IPS-NIHi7 (cell line): ENCODE measurements around the gene NPHP4.

ENCODE experiments used
- DNase-seq: peaks from one replicate; pipeline ENCODE4 v3.0.0; 2012; ENCODE audit warnings: mixed read lengths; ENCODE audit errors: extremely low spot score

Gene NPHP4

DNA sequence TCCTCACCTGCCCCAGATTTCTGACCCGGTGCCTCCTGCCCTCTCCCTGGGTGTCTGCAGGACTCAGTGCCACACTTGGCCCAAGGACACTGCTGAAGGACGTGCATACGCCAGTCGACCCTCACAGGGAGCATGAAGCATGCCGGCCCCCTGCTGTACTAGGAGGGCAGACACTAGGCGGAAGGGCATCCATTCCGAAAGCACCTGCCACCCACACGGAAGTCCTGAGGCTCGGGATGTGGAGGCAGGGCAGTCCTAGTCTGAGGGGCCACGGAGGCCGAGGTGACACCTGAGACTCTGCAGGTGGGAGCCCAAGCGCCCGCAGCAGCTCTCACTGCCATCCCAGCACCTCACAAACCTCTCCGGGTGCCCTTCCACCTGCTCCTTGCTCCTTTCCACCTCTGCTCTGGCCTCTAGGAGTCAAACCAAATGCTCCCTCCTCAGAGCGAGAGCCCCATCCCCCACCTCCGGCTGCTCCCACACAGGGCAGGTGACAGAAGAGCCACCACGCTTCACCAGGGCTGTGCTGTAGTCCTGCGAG, 2.4 kb downstream of the NPHP4 start:
- DNase-seq = no peak

DNA sequence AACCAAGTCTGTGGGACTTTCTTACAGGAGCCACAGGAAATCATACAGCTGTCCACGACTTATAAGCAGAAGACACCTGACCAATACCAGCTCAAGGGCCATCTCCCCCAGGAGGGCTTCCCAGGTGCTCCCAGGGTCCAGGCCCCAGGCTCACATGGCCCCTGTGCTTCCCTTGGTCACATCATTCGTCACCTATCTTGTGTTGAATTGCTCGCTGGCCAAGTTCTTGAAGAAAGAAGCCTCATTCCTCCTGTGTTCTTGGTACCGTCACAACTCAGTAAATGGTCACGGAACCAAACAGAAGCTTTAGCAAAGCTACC, 3.0 kb downstream of the NPHP4 start:
- no peak for DNase-seq

- DNase-seq = no peak
Measured at GRCh38 chr1:5988596-5989285, 3.5 kb downstream of the NPHP4 start.

DNA sequence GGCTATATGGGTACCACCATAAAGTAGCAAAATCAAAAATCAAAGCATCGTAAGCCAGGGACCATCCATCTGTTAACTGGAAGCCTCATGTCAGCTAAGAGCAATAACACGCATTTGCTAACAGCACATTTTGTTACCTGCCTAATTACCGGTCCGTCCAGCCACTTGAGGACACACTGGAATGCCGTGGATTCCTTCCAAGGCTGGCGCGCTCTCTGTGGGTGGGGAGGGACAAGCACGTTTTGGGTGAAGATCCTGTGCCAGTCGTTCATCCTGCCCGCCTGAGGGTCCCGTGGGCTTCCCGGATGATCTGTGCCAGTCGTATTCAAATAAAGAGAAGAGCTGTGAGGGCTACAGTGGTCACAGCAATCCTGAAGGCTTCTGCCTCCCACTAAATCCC, 6.2 kb downstream of the NPHP4 start:
- no peak for DNase-seq

GRCh38 chr1:5985250-5985649, 7.0 kb downstream of the NPHP4 start:
- no peak for DNase-seq

DNA sequence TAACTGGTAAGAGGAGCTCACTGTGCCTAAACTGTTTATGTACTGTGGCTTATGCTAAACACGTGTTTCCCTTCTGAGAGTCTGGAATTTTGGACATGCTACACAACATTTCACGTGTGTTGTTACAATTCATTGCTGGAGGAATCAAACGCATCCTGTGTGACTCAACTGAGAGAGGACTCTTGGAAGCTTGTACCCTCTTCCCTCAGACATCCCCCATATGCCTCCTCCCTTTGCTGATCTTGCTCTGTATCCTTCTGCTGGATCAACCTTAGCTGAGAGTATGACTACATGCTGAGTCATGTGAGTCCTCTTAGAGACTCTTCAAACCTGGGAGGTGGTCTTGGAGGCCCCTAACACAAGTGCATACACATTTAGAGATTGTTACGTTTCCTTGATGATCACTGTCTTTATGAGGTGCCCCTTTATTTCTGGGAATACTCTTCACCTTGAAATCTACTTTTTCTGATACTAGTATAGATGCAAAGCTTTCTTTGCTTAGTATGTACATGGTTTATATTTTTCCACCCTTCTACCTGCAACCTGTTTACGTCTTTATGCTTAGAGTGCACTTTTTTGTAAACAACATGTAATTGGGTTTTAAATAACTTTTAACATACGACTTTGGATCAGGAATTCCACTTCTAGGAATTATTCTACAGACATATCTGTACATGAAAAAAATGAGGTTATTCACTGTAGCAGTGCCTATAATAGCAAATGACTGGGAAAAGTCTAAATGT, 8.7 kb downstream of the NPHP4 start:
- no peak for DNase-seq

- DNase-seq = no peak
Measured at GRCh38 chr1:5982868-5983267, 9.4 kb downstream of the NPHP4 start.

DNA sequence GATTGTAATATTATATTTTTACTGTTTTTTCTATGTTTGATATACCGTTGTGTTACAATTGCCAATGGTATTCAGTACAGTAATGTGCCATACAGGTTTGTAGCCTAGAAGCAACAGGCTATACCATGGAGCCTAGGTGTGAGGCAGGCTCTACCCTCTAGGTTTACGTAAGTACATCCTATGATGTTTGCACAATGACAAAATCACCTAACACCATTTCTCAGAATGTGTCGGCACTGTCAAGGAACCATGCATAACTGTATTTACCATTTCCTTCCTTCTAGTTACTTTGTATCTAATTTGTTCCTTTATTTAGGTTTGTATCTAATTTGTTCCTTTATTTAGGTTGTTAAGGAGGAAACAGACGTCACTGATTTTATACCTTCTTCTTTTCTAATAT, 9.9 kb downstream of the NPHP4 start:
- no peak for DNase-seq

DNA sequence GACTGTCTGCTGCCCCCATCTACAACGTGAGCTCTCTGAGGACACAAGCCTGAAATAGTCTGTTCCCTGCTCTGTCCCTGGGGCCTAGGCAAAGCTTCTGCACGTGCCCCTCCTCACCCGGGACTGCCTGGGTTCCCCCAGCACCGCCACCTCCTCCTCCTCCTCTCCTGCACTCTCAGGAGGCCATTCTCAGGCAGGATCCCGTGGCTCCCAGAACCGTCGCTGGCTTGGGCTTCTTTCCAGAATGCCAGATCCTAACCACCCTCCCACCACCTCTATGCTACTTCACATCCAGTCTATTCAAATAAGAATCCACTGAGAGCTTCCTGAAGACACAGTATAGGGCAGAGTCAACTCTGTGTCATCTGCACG, 11.2 kb downstream of the NPHP4 start:
- DNase-seq = no peak

- peak; percentile 91 for DNase-seq
Measured at GRCh38 chr1:5980314-5981008, 11.8 kb downstream of the NPHP4 start.

- DNase-seq = no peak
Measured at GRCh38 chr1:5979536-5980313, 12.5 kb downstream of the NPHP4 start.

DNA sequence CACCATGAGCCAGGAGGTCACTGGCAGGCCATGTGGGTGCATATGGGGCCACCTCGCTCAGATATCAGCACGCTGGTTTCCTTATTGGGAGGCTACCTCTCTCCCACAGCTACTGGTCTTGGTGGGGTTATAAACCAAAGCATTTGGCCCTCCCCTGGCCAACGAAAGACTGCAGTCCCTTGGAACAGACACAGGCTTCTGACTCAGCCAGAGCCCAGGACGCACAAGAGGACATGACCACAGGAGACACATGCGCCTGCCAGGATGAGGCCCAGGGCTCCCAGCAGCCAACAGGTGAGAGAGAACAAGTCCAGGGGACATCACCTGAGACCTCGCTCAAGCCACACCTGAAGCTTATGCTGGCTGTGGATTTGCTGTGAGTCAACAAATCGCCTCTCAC, 13.8 kb downstream of the NPHP4 start:
- no peak for DNase-seq

GRCh38 chr1:5977494-5978444, 14.5 kb downstream of the NPHP4 start:
- no peak for DNase-seq

- no peak for DNase-seq
Measured at GRCh38 chr1:5976726-5977493, 15.3 kb downstream of the NPHP4 start.

DNA sequence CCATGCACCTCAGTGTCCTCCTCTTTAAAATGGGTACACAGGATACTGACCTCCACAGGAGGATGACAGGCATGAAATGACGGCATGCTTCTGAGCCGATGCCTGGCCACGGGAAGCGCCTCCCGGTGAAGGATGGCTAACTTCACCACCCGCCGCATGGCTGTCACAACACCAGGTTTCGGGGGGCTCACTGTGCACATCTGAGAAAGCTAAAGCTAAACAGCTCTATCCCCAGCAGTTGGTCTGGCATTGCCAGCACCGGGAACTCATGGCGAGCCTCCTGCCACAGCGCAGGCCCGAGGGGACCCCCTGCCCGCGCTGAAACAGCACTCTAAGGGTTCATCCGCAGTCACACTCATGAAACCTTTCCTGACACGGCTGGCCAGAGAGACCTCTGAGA, 16.0 kb downstream of the NPHP4 start:
- no peak for DNase-seq

GRCh38 chr1:5975133-5975880, 16.9 kb downstream of the NPHP4 start:
- DNase-seq = peak; percentile 71

GRCh38 chr1:5974631-5975030, 17.6 kb downstream of the NPHP4 start:
- no peak for DNase-seq

DNA sequence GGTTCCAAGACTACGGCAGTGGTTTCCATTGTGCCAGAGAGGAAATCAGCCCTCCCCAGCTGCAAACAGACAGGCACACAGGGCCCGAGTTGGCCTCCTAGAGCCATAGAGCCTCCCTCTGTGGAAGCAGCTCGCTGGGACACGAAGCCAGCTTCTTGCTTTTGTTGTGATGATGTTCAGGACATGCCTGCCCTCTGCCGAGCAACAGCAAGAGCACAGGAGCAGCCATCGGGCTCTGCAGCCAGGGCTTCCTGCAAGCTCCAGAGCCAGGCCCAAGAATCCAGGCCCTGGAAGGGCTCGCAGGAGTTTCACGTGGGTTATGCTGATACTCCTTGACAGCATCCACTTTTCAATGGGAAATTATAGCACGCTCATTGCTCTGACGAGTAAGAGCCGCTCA, 18.5 kb downstream of the NPHP4 start:
- DNase-seq = no peak

GRCh38 chr1:5972198-5972520, 20.1 kb downstream of the NPHP4 start:
- DNase-seq = no peak
